Endothelial cell of umbilical vein (primary cell): Measurements from ENCODE around the gene PCNX1. TPM values are rescaled to one million over a fixed set of nuclear protein-coding genes. Genes with fewer than 3 reads are reported as not detected.

Source experiments
- BruUV-seq: library from RNA; stranded (reverse); fragments of 400-500 nt; replicated peaks from 2 replicates; lab custom pipeline; 2021; lab: Mats Ljungman, UMichigan
- CTCF ChIA-PET: fragments of 300-600, 350-600 bp; sonication (Branson Sonifier 250); formaldehyde crosslinking; loops from one replicate; lab custom pipeline; 2021; ENCODE audit warnings: antibody characterized with exemption, inconsistent platforms; lab: Charles Lee
- POLR2A ChIA-PET: fragments of 300-600, 350-600 bp; sonication (Branson Sonifier 250); formaldehyde crosslinking; loops from one replicate; lab custom pipeline; 2021; ENCODE audit warnings: antibody characterized with exemption, inconsistent platforms; lab: Charles Lee
- DNase-seq: peaks from one replicate; pipeline ENCODE4 v3.0.0-alpha.2; 2011; ENCODE audit warnings: low read depth, low spot score
- FAIRE-seq: peaks from 2 replicates; lab custom pipeline; 2011; peaks lifted over from hg19 to GRCh38; lab: Jason Lieb, UNC
- H2AFZ ChIP-seq: 2 replicates; pipeline ENCODE4 v1.6.0; 2012; ENCODE audit warnings: low read depth, low read length, control low read depth, inconsistent platforms
- H3K27ac ChIP-seq: 2 replicates; pipeline ENCODE4 v1.5.1; 2011; ENCODE audit warnings: low read depth, mild to moderate bottlenecking, control low read depth, low read length, moderate library complexity; ENCODE audit not compliant: insufficient read depth
- H3K27me3 ChIP-seq, 2 experiments: 2 replicates each; pipeline versions ENCODE4 v1.6.0 to v1.6.1; 2011; ENCODE audit warnings: low read length in 2 of 2, mixed read lengths in 1 of 2; ENCODE audit not compliant: control insufficient read depth in 2 of 2, insufficient read depth in 2 of 2
- H3K36me3 ChIP-seq, 2 experiments: 2 replicates in 1 of 2; 3 replicates in 1 of 2; pipeline ENCODE4 v1.5.1; 2011; ENCODE audit warnings: low read length in 2 of 2, mild to moderate bottlenecking in 1 of 2, moderate library complexity in 1 of 2; ENCODE audit not compliant: control insufficient read depth in 2 of 2, insufficient read depth in 2 of 2; ENCODE audit errors: extremely low read depth in 1 of 2
- H3K4me1 ChIP-seq: 3 replicates; pipeline ENCODE4 v1.5.1; 2011; ENCODE audit warnings: mild to moderate bottlenecking, low read length; ENCODE audit not compliant: control insufficient read depth, insufficient read depth; ENCODE audit errors: extremely low read depth
- H3K4me2 ChIP-seq: 2 replicates; pipeline ENCODE4 v1.6.1; 2011; ENCODE audit warnings: low read length, control low read depth, mixed read lengths; ENCODE audit not compliant: insufficient read depth
- H3K4me3 ChIP-seq, 3 experiments: fragments of 200-600 bp in 1 of 3; sonication (generic), shearing (Covaris generic) in 1 of 3; replicated peaks in 1 of 3; 2 replicates each; pipeline ENCODE4 v1.5.1; 2011 to 2016; ENCODE audit warnings: control low read depth in 3 of 3, low read length in 3 of 3, mild to moderate bottlenecking in 2 of 3, inconsistent platforms in 1 of 3, low read depth in 1 of 3, moderate library complexity in 1 of 3; ENCODE audit not compliant: insufficient read depth in 1 of 3
- H3K79me2 ChIP-seq: 2 replicates; pipeline ENCODE4 v1.6.0; 2012; ENCODE audit warnings: low read length, inconsistent platforms; ENCODE audit not compliant: control insufficient read depth, insufficient read depth
- H3K9ac ChIP-seq: replicated peaks from 2 replicates; pipeline ENCODE3; 2011; ENCODE audit warnings: low read length, control low read depth; ENCODE audit not compliant: insufficient read depth; ENCODE audit errors: extremely low read depth
- H3K9me1 ChIP-seq: replicated peaks from 3 replicates; pipeline ENCODE4 v1.6.0; 2011; ENCODE audit warnings: mild to moderate bottlenecking, low read length; ENCODE audit not compliant: control insufficient read depth, insufficient read depth; ENCODE audit errors: extremely low read depth
- H3K9me3 ChIP-seq: replicated peaks from 2 replicates; pipeline ENCODE4 v1.5.1; 2012; ENCODE audit warnings: low read length, inconsistent platforms; ENCODE audit not compliant: control insufficient read depth, insufficient read depth
- H4K20me1 ChIP-seq: replicated peaks from 2 replicates; pipeline ENCODE3; 2011; ENCODE audit warnings: mild to moderate bottlenecking, low read length; ENCODE audit not compliant: control insufficient read depth, insufficient read depth; ENCODE audit errors: extremely low read depth
- EZH2 ChIP-seq: IDR thresholded peaks from 2 replicates; pipeline ENCODE4 v1.6.1; 2012; ENCODE audit warnings: borderline replicate concordance, low read depth, mild to moderate bottlenecking, moderate library complexity, low read length, inconsistent platforms; ENCODE audit not compliant: severe bottlenecking
- FOS ChIP-seq: IDR thresholded peaks from 2 replicates; pipeline ENCODE4 v1.6.1; 2011; ENCODE audit warnings: mild to moderate bottlenecking, low read length, moderate library complexity, borderline replicate concordance; ENCODE audit not compliant: insufficient read depth
- GATA2 ChIP-seq: IDR thresholded peaks from 2 replicates; pipeline ENCODE4 v1.7.0; 2011; ENCODE audit warnings: low read depth, mild to moderate bottlenecking, moderate library complexity, mixed read lengths, low read length; ENCODE audit not compliant: insufficient read length, insufficient read depth
- JUN ChIP-seq: IDR thresholded peaks from 2 replicates; pipeline ENCODE4 v1.6.1; 2011; ENCODE audit warnings: borderline replicate concordance, low read depth; ENCODE audit not compliant: insufficient read length, insufficient read depth
- MYC ChIP-seq: IDR thresholded peaks from one replicate; pipeline ENCODE4 v1.6.1; 2011; ENCODE audit warnings: mild to moderate bottlenecking, low read depth, low read length
- POLR2A ChIP-seq: IDR thresholded peaks from 2 replicates; pipeline ENCODE4 v1.6.1; 2012; ENCODE audit warnings: low read depth, mild to moderate bottlenecking, control low read depth, low read length
- dilution Hi-C: fragments of 300-500 bp; cut with MboI; formaldehyde crosslinking; loops from one replicate; pipeline ENCODE4 v1.15.0; 2019; ENCODE audit warnings: low sequenced_read_pairs; ENCODE audit not compliant: extremely low pct_ligation_motif_present
- intact Hi-C: fragments of 100-400 bp; cut with micrococcal nuclease; formaldehyde crosslinking; loops from one replicate; pipeline ENCODE4 v1.10.0; 2022
- polyA plus RNA-seq, 4 experiments: library from polyadenylated mRNA; depleted of rRNA in 3 of 4; stranded (reverse) in 3 of 4; unstranded in 1 of 4; fragments of >200 nt; gene quantifications; 2 replicates each; pipeline versions ENCODE4 v1.2.1 to v1.2.3, GENCODE V29; 2011 to 2012; ENCODE audit warnings: missing spikeins in 1 of 4
- total RNA-seq: library from RNA; stranded (reverse); gene quantifications from 2 replicates; pipeline ENCODE4 v1.2.3, GENCODE V29; 2021
- TF ChIP-seq, protein P1 (sequence below), 2 donors: IDR thresholded peaks; 1 replicate in 1 of 2; 2 replicates in 1 of 2; pipeline ENCODE4 v1.5.1; 2011; ENCODE audit warnings: low read length in 2 of 2, mild to moderate bottlenecking in 2 of 2, moderate library complexity in 2 of 2, control low read depth in 1 of 2, inconsistent platforms in 1 of 2, low read depth in 1 of 2; ENCODE audit not compliant: insufficient read depth in 1 of 2; ENCODE audit errors: extremely low read depth in 1 of 2
- TF ChIP-seq, protein P2 (sequence below): IDR thresholded peaks from 2 replicates; pipeline ENCODE4 v1.6.1; 2011; ENCODE audit not compliant: insufficient read depth, insufficient read length

Gene PCNX1
- total and polyA plus RNA-seq, 2 donors (not counting 3 experiments of a cell fraction or from before 2014, with no cell fraction given), result 21.4 to 40.5 TPM

DNA sequence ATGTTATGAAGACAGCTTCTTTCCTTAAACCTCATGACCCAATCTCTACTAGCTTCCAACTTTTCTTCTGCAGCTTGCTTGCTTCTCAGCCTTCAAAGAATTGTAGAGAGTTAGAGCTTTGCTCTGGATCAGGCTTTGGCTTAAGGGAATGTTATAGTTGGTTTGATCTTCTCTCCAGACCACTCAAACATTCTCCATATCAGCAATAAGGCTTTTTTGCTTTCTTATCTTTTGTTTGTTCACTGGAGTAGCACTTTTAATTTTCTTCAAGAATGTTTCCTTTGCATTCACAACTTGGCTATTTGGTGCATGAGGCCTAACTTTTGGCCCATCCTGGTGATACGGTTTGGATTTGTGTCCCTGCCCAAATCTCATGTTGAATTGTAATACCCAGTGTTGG is 163.8 kb downstream of the PCNX1 start:
- no peak overlapping the region for H3K4me3 ChIP-seq
- H4K20me1 ChIP-seq, result no peaks in the 10 kb centered on the region
- no peaks in the 10 kb centered on the region for H3K9me1 ChIP-seq
- no peak overlapping the region for H3K27ac ChIP-seq
- no peak for DNase-seq
- intact Hi-C loops (no loop called here), dilution Hi-C loops (no loop called here)
- peaks cover 0 to 2% of the 10 kb centered on the region in 2 experiments for H3K36me3 ChIP-seq
- H2AFZ ChIP-seq, result no peak overlapping the region
- no peaks in the 10 kb centered on the region for H3K4me1 ChIP-seq
- H3K9ac ChIP-seq, result no peak overlapping the region
- no peak for TF ChIP-seq EZH2
- TF ChIP-seq JUN, result no peak
- no peak for TF ChIP-seq FOS
- no peak for TF ChIP-seq GATA2
- TF ChIP-seq, protein P1, sequence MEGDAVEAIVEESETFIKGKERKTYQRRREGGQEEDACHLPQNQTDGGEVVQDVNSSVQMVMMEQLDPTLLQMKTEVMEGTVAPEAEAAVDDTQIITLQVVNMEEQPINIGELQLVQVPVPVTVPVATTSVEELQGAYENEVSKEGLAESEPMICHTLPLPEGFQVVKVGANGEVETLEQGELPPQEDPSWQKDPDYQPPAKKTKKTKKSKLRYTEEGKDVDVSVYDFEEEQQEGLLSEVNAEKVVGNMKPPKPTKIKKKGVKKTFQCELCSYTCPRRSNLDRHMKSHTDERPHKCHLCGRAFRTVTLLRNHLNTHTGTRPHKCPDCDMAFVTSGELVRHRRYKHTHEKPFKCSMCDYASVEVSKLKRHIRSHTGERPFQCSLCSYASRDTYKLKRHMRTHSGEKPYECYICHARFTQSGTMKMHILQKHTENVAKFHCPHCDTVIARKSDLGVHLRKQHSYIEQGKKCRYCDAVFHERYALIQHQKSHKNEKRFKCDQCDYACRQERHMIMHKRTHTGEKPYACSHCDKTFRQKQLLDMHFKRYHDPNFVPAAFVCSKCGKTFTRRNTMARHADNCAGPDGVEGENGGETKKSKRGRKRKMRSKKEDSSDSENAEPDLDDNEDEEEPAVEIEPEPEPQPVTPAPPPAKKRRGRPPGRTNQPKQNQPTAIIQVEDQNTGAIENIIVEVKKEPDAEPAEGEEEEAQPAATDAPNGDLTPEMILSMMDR (IDR thresholded peaks at IDR 0.05; ENCODE audit: extremely low read depth in 1 of 2, insufficient read depth in 1 of 2, low read depth in 1 of 2, low read length in 2 of 2), result no peak
- no peak for TF ChIP-seq MYC
- TF ChIP-seq POLR2A, result no peak
- TF ChIP-seq, protein P2, sequence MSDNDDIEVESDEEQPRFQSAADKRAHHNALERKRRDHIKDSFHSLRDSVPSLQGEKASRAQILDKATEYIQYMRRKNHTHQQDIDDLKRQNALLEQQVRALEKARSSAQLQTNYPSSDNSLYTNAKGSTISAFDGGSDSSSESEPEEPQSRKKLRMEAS, result no peak
- CTCF ChIA-PET, result interaction anchor here (1.1 to 1.2 kb wide), 2 partner anchors 10 to 21 kb away, joined by 3 read pairs; no protein-coding TSS in a partner anchor
- no peaks in the 10 kb centered on the region for H3K27me3 ChIP-seq
- POLR2A ChIA-PET, result interaction anchor here (0.6 kb wide), 1 partner anchor 80 kb away, joined by 3 read pairs; no protein-coding TSS in a partner anchor
- BruUV-seq, result no TSS peak
- no peaks in the 10 kb centered on the region for H3K9me3 ChIP-seq
- H3K79me2 ChIP-seq, result no peaks in the 10 kb centered on the region
- H3K4me2 ChIP-seq, result no peak overlapping the region
- FAIRE-seq, result peak; percentile 24
